Measurements from ENCODE around the gene HTRA2. TPM values are rescaled to one million over a fixed set of nuclear protein-coding genes. Genes with fewer than 3 reads are reported as not detected.

The HTRA2 gene
- total and polyA plus RNA-seq, 8 donors: 8.5 to 24.3 (median 11.3) TPM

- Histone ChIP-seq H3K27ac (no peak overlapping the region), H3K27me3 (peaks cover 0 to 32% (median 3%) of the 10 kb centered on the region in 4 donors), H3K9me3 (no peaks in the 10 kb centered on the region), H3K4me3 (no peak overlapping the region), H3K36me3 (peaks cover 0 to 12% (median 0%) of the 10 kb centered on the region in 3 donors), H3K4me1 (no peaks in the 10 kb centered on the region)
- FAIRE-seq (no peak), DNase-seq (peak in 1 of 6 donors; percentile 11), ATAC-seq (no peak)
- WGBS, 2 donors: 54 to 74% methylated on average over 3 of the region's 3 CpGs
- TF ChIP-seq CTCF (IDR thresholded peaks at IDR 0.05): no peak
- intact Hi-C loops (cut with DNase I): no loop called here
Observed at GRCh38 chr2:74522516-74522915, 7.2 kb upstream of the HTRA2 start.

DNA sequence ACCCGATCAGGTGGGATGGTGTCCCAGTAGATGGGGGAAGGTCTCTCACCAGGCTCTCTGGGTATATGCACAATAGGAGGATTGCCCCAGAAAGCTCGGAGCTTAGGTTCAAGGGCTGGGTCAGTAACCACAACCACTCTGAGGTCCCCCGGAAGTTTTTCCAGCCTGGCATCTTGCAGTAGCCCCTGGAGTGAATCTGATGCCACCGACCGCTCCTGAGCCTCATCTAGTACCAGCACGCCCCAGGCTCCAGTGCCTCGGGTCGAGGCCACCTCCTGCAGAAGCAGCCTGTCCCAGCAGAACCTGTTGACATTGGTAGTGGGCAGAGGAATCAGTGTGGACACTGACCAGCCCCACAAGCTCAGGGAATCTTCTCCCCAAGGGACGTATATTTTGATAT lies 5.7 kb upstream of the HTRA2 start:
- Histone ChIP-seq H3K4me1 (peaks cover 7 to 11% (median 7%) of the 10 kb centered on the region in 3 donors), H3K27me3 (peaks cover 0 to 21% (median 3%) of the 10 kb centered on the region in 4 donors), H3K27ac (no peak overlapping the region), H3K4me3 (no peak overlapping the region), H3K9me3 (no peaks in the 10 kb centered on the region), H3K36me3 (peaks cover 0 to 13% (median 0%) of the 10 kb centered on the region in 3 donors)
- TF ChIP-seq CTCF (IDR thresholded peaks at IDR 0.05): no peak
- ATAC-seq: no peak
- 63 to 78% methylated on average over 9 of the region's 9 CpGs for WGBS, 2 donors
- no peak for FAIRE-seq
- intact Hi-C loops (cut with DNase I): no loop called here
- peak in 1 of 6 donors; percentile 40 for DNase-seq

DNA sequence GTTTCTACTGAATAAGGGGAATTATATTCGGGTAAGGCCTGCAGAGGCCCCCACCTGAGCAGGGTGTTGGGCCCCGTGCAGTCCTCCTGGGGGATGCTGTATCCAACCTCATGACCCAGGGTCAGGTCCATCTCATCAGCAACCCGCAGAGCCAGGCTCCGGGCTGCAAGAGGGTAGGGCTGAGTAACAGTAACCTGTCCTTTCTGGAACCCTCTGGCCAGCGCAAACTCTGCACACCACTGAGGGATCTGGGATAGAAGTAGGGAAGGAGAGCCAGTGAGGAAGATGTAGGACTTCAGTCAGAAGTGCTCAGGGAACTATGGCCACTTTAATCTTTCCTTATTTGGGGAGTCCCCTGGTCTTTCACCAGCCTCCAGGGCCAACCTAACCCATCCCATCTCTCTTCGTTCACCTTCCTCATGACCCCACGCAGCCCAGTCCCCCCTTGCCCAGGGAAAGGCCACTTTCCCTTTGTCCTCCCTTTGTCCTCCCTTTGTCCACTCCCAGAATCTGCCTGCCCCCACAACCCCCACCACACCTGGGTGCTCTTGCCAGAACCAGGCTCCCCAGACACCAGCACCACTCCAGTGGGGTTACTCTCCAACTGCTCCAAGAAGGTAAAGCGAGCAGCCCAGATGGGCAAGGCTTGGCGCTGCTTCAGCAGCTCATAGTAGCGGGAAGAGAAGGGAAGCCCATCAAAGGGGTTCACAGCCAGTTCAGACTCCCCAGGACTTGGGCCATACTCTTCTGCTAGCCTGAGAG lies 4.6 kb upstream of the HTRA2 start:
- no peak overlapping the region for H3K27ac ChIP-seq
- peaks cover 0 to 13% (median 0%) of the 10 kb centered on the region in 3 donors for H3K36me3 ChIP-seq
- peaks cover 7 to 11% (median 7%) of the 10 kb centered on the region in 3 donors for H3K4me1 ChIP-seq
- no peak overlapping the region for H3K4me3 ChIP-seq
- no peak for ATAC-seq
- H3K27me3 ChIP-seq: peaks cover 0 to 9% (median under 1%) of the 10 kb centered on the region in 4 donors
- peak in 1 of 6 donors; percentile 35 for DNase-seq
- intact Hi-C loops (cut with DNase I): no loop called here
- no peak for FAIRE-seq
- 88 to 90% methylated on average over 10 of the region's 10 CpGs for WGBS, 2 donors
- no peak for TF ChIP-seq CTCF (IDR thresholded peaks at IDR 0.05)
- H3K9me3 ChIP-seq: no peaks in the 10 kb centered on the region

- TF ChIP-seq CTCF (IDR thresholded peaks at IDR 0.05): no peak
- no peak for FAIRE-seq
- H3K4me1 ChIP-seq: peaks cover 7 to 15% (median 11%) of the 10 kb centered on the region in 3 donors
- DNase-seq: peak in 1 of 6 donors; percentile 8
- H3K4me3 ChIP-seq: no peak within 1 kb of the TSS
- ATAC-seq: no peak
- no peaks in the 10 kb centered on the region for H3K9me3 ChIP-seq
- peaks cover 0 to 13% (median 0%) of the 10 kb centered on the region in 3 donors for H3K36me3 ChIP-seq
- peaks cover 0 to 1% (median 0%) of the 10 kb centered on the region in 4 donors for H3K27me3 ChIP-seq
- no peak within 1 kb of the TSS for H3K27ac ChIP-seq
- WGBS, 2 donors: 92 to 94% methylated on average over 11 of the region's 11 CpGs
- intact Hi-C loops (cut with DNase I): no loop called here
Observed at GRCh38 chr2:74525717-74526648, 3.8 kb upstream of the HTRA2 start, which contains the start of gene DQX1. TSS of gene DQX1 (minus strand) at chr2:74526231. CDS start at chr2:74525729, 502 bp downstream.

Measured in pancreas (tissue), 10 donors.